AG10803 (cell line): ENCODE results near the gene SNX33.
"Not testable (repeated sequence)": the region's sequence is repeated elsewhere in the genome, so short reads cannot be mapped to it uniquely, and the experiment has no call there.

ENCODE experiments used
- DNase-seq: peaks from one replicate; pipeline ENCODE4 v3.0.0; 2010; ENCODE audit warnings: low read depth
- H3K4me3 ChIP-seq: 2 replicates; pipeline ENCODE4 v1.5.1; 2011; ENCODE audit warnings: mild to moderate bottlenecking, low read length, control low read depth
- TF ChIP-seq, protein P1 (sequence below): conservative IDR thresholded peaks from 2 replicates; pipeline ENCODE4 v1.5.1; 2011; ENCODE audit warnings: mild to moderate bottlenecking, low read length, control low read depth, inconsistent platforms

Gene SNX33

DNA sequence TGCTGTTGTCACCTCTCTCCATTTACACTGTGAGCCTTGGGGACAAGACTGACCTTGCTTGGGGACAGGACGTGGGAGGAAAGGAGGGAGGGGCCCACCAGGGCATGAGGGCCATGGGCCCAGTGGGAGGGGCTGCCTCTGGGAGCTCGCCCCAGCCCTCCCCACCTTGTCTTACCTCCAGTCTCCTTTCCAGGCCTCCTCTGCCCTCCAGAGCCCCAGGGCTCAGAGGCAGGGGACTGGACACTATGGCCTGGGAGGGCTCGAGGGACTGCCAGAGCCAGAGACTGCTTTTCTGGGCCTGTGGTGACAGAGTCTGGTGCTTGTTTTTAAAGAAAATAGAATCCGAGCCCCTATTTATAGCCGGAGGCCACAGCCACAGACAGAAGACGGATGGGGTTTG, 54.7 kb downstream of the SNX33 start:
- TF ChIP-seq, protein P1, sequence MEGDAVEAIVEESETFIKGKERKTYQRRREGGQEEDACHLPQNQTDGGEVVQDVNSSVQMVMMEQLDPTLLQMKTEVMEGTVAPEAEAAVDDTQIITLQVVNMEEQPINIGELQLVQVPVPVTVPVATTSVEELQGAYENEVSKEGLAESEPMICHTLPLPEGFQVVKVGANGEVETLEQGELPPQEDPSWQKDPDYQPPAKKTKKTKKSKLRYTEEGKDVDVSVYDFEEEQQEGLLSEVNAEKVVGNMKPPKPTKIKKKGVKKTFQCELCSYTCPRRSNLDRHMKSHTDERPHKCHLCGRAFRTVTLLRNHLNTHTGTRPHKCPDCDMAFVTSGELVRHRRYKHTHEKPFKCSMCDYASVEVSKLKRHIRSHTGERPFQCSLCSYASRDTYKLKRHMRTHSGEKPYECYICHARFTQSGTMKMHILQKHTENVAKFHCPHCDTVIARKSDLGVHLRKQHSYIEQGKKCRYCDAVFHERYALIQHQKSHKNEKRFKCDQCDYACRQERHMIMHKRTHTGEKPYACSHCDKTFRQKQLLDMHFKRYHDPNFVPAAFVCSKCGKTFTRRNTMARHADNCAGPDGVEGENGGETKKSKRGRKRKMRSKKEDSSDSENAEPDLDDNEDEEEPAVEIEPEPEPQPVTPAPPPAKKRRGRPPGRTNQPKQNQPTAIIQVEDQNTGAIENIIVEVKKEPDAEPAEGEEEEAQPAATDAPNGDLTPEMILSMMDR = no peak
- no peak for DNase-seq

DNA sequence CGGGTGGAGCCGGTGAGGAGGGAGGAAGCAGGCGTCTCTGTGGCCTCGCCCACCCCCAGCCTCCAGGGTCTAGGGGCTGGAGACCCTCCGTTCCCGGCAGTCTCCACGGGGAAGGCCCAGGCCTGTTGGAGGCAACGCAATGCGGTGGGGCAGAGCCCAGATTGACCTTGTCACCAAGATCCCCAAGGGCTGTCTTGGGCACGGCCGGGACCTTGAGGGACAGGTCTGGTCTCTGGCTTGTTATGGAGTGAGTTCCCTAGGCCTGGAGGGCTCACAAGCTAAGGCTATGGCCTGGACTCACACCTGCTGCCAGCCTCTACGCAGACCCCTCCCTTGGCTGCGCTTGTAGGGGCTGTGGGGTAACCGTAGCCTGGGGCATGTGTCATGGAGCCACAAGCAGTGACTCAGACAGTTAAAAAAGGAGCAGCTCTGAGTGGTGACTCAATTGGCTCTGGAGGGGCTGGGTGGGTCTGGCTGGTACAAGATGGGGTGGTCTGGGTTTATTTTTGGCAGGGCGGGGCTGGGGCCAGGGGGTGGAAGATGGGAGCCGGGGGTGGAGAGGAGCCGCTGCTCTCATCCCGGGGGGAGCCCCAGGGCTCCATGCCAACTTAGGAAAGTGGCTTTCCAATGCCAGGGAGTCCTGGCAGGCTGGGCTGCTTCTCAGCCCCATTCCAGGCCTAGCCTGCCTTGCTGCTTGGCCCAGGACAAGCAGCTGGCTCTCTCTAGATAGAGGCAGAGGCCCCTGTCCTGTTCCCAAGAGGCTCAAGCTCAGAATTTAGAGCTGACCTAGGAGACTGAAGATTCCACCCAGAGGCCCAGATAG, 55.9 kb downstream of the SNX33 start:
- not testable (repeated sequence) for DNase-seq, H3K4me3 ChIP-seq

More for the DNA sequence above, 54.7 kb downstream of the SNX33 start:
- H3K4me3 ChIP-seq = no peak overlapping the region

DNA sequence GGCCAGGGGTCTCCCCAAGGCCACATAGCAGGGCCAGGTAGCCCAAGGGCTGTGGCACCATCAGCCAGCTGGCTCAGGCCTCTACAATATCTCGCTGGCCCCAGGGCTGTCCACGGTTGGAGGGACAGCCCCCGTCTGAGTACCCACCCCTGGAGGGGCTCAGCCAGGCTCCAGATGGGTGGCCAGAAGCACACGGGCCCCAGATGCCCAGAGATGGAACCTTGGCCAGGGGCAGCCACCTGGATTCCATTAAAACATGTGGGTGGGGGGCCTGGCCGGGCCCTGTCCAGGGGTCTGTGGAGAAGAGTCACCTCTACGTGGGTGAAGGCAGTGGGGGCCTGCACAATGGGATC, 56.5 kb downstream of the SNX33 start:
- TF ChIP-seq, protein P1 = no peak
- no peak for DNase-seq
- no peak overlapping the region for H3K4me3 ChIP-seq

DNA sequence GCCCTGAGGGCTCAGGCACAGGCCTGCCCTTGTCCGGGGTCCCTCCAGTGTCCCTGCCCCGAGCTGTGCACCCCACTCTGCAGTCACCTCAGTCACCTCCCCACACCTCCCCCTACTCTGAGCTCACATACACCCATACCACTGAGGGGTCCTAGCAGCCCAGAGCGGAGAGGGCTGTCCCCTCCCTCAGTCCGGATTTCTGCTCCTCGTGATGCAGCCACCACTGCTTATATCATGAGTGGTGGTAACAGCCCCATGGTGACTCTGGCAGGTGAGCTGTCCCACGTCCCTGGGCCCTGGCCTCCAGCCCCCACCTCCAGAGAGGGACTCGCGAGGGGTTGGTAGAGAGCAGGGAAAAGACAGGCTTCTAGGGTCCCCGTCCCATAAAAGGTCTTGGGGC, 56.9 kb downstream of the SNX33 start:
- TF ChIP-seq, protein P1 = no peak

DNA sequence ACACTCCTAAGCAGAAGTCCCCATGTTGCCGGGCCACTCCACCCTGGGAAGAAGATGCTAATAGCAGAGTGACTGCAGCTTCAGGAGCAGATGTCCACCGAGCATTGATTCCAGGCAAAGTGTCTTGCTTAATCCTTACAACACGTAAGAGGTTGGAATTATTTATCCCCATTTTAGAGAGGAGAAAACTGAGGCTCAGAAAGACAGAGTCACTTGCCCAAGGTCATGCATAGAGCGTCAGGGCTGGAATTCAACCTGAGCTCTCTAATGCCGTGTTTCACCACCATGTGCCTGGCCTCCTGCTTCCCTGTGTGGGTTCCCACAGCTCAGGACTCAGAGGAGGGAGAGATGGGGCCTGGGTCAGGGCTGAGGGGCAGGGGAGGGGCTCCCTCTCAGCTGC, 57.7 kb downstream of the SNX33 start:
- not testable (repeated sequence) for H3K4me3 ChIP-seq, DNase-seq

More for the DNA sequence above, 56.9 kb downstream of the SNX33 start:
- no peak overlapping the region for H3K4me3 ChIP-seq
- no peak for DNase-seq

DNA sequence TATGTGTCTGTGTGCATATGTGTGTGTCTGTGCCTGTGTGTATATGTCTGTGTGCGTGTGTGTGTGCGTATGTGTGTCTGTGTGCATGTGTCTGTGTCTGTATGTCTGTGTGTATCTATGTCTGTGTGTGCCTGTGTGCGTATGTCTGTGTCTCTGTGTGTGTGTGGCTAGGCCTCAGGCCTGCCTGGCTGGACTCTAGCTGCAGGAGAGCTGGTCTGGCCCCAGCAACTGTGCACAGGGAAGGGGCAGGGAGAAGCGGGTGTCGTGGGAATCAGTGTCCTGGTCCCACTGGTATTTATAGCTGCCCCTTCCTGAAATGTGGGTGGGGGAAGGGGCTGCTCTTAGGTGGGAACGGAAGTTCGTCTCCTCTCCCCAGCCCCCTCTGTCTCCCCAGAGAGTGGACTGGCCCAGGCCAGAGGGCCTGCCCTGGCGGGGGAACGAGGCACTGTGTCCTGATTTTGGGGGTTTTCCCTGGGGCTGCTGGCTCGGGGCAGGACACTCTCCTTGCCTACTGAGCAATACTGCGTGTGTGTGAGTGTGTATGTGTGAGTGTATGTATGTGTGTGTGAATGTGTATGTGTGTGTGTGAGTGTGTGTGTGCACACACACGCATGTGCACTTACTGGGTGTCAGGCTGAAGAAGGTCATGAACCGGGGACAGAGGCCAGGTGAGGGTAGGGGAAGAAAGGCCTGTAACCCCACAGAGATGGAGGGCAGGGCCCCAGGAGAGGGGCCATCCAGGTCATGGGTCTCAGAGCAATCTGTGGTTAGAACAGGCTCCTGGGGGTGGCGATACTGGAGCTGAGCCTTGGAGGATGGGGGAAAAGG, 58.4 kb downstream of the SNX33 start:
- TF ChIP-seq, protein P1 = no peak
- no peak overlapping the region for H3K4me3 ChIP-seq
- DNase-seq = no peak

DNA sequence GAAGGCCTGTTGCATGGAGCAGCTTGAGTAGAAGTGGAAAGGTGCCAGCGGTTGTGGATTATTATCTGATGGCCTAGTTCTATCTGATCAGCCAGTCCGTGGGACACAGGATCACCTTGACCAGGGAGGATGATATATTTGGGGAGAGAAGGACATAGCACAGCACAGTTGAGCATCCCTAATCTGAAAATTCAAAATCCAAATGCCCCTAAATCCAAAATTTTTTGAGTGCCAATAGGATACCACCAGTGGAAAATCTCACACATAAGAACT, 58.9 kb downstream of the SNX33 start:
- no peak for DNase-seq
- no peak overlapping the region for H3K4me3 ChIP-seq
- TF ChIP-seq, protein P1 = no peak

DNA sequence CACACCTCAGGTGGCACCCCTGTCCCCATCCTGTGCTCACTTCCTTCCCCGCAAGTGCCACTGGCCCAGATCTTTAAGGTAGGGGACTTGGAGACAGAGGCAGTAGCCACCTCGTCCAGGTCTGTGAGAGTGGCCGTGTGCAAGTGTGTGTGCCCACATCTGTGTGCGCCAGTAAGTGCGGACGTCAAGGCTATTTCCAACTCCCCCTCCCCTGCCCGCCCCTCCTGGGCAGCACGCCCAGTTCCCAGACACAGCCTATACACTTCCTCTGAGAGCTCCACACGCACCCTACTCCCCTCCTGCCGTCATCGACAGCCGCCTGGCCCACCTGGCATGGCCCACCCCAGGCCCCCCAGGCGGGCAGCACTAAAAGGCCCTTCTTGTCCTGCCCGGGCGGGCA, 61.7 kb downstream of the SNX33 start:
- DNase-seq = peak; percentile 34
- not testable (repeated sequence) for H3K4me3 ChIP-seq

DNA sequence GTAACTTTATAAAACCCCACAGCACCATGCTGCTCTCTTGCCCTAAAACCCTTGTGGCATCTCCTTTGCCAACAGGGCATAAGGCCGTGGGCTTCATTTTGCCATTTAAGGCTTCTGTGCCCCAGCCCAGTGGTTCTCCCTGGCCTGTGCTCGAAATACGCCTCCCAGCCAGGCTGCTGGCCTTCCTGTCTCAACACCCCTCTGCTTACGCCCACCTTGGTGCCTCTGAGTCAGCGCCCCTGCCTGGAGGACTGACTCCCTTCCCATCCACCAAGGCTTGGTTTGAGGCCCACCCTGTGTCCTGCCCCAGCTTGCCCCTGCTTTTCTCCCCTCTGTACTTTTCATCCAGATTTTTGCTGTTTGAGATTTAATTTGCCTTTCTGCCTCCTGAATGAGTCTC, 63.2 kb downstream of the SNX33 start:
- DNase-seq, H3K4me3 ChIP-seq: not testable (repeated sequence)

DNA sequence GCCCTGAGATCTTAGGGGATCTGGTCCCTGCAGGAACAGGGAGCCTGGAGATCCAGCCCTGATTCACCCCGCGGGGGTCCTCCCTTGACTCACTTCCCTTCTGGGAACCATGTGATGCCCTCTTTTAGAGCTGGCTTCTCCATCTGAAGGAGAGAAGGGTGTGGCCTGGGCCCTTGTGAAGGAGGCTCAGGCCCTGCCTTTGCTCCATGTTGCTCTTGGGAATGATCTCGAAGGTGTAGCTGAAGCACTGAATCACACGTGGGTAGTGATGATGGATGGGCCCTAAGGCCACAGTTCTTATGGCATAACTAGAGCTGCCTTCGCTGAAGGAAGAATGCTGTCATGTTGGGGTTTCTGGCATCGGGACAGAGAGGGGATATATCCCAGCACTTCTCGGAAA, 63.8 kb downstream of the SNX33 start:
- H3K4me3 ChIP-seq = peak overlapping the region; percentile 30; the same call in 1 of the 2 replicates
- peak; percentile 49 for DNase-seq
